Trophoblast cell (in vitro differentiated cells and primary cell): ENCODE measurements around the gene CLCN2.

Source experiments
- DNase-seq, 2 donors: peaks; one replicate each; pipeline ENCODE4 v3.0.0-alpha.2; 2016
- H2AFZ ChIP-seq: 2 replicates; pipeline ENCODE4 v1.6.1; 2013; ENCODE audit warnings: low read length, moderate library complexity, mild to moderate bottlenecking; ENCODE audit not compliant: insufficient read depth, poor library complexity
- H2AK5ac ChIP-seq: 2 replicates; pipeline ENCODE4 v1.6.1; 2013; ENCODE audit warnings: mild to moderate bottlenecking, low read length
- H2BK120ac ChIP-seq: 2 replicates; pipeline ENCODE4 v1.6.1; 2013; ENCODE audit warnings: low read length, mild to moderate bottlenecking, moderate library complexity; ENCODE audit not compliant: insufficient read depth, poor library complexity
- H2BK12ac ChIP-seq: 2 replicates; pipeline ENCODE4 v1.6.1; 2013; ENCODE audit warnings: mild to moderate bottlenecking, low read length, moderate library complexity
- H2BK5ac ChIP-seq: 2 replicates; pipeline ENCODE4 v1.6.1; 2013; ENCODE audit warnings: low read length, low read depth, moderate library complexity, mild to moderate bottlenecking; ENCODE audit not compliant: poor library complexity
- H3K14ac ChIP-seq: 2 replicates; pipeline ENCODE4 v1.6.1; 2013; ENCODE audit warnings: mild to moderate bottlenecking, low read length
- H3K18ac ChIP-seq: 2 replicates; pipeline ENCODE4 v1.6.1; 2013; ENCODE audit warnings: mild to moderate bottlenecking, low read length
- H3K23ac ChIP-seq: 2 replicates; pipeline ENCODE4 v1.6.1; 2013; ENCODE audit warnings: low read length
- H3K27ac ChIP-seq: 2 replicates; pipeline ENCODE4 v1.5.1; 2013; ENCODE audit warnings: low read depth, mild to moderate bottlenecking, inconsistent platforms, low read length, moderate library complexity
- H3K27me3 ChIP-seq: 2 replicates; pipeline ENCODE4 v1.6.1; 2013; ENCODE audit warnings: inconsistent platforms, mild to moderate bottlenecking, low read length, moderate library complexity; ENCODE audit not compliant: insufficient read depth
- H3K36me3 ChIP-seq, 2 experiments: 1 replicate in 1 of 2; 2 replicates in 1 of 2; pipeline ENCODE4 v1.6.1; 2013; ENCODE audit warnings: low read length in 2 of 2, mild to moderate bottlenecking in 2 of 2, moderate library complexity in 1 of 2; ENCODE audit not compliant: insufficient read depth in 2 of 2, control insufficient read depth in 1 of 2
- H3K4ac ChIP-seq: 2 replicates; pipeline ENCODE4 v1.6.1; 2013; ENCODE audit warnings: low read depth, mild to moderate bottlenecking, low read length, moderate library complexity
- H3K4me1 ChIP-seq, 2 experiments: 1 replicate in 1 of 2; 2 replicates in 1 of 2; pipeline ENCODE4 v1.6.1; 2013; ENCODE audit warnings: low read length in 2 of 2, mild to moderate bottlenecking in 2 of 2, moderate library complexity in 1 of 2; ENCODE audit not compliant: insufficient read depth in 2 of 2, control insufficient read depth in 1 of 2
- H3K4me2 ChIP-seq: 2 replicates; pipeline ENCODE4 v1.6.1; 2013; ENCODE audit warnings: inconsistent platforms, mild to moderate bottlenecking, low read length, moderate library complexity
- H3K4me3 ChIP-seq: 2 replicates; pipeline ENCODE4 v1.5.1; 2013; ENCODE audit warnings: mild to moderate bottlenecking, low read depth, low read length, inconsistent platforms
- H3K79me1 ChIP-seq: one replicate; pipeline ENCODE4 v1.6.1; 2013; ENCODE audit warnings: low read length
- H3K79me2 ChIP-seq: 2 replicates; pipeline ENCODE4 v1.6.1; 2013; ENCODE audit warnings: low read length, mild to moderate bottlenecking; ENCODE audit not compliant: control insufficient read depth, insufficient read depth, poor library complexity
- H3K9ac ChIP-seq: 2 replicates; pipeline ENCODE4 v1.6.1; 2013; ENCODE audit warnings: mild to moderate bottlenecking, low read length
- H3K9me3 ChIP-seq: 2 replicates; pipeline ENCODE4 v1.6.1; 2013; ENCODE audit warnings: low read depth, mild to moderate bottlenecking, control low read depth, inconsistent platforms, low read length; ENCODE audit not compliant: insufficient read depth
- H4K12ac ChIP-seq: 2 replicates; pipeline ENCODE4 v1.6.1; 2013; ENCODE audit warnings: low read depth, mild to moderate bottlenecking, low read length, moderate library complexity
- H4K8ac ChIP-seq: 2 replicates; pipeline ENCODE4 v1.6.1; 2013; ENCODE audit warnings: low read depth, mild to moderate bottlenecking, low read length, moderate library complexity
- H4K91ac ChIP-seq: one replicate; pipeline ENCODE4 v1.6.1; 2013; ENCODE audit warnings: low read depth, mild to moderate bottlenecking, low read length, moderate library complexity
- WGBS: extraction: QIAGEN DNeasy Blood & Tissue Kit; methylation state at CpG from one replicate; pipeline ENCODE4 v1.1.7; 2013; ENCODE audit warnings: missing lambda C conversion rate; ENCODE audit not compliant: insufficient read length, insufficient coverage; ENCODE audit errors: extremely low coverage; 5-methylcytosine and 5-hydroxymethylcytosine counted together

CLCN2 gene

DNA sequence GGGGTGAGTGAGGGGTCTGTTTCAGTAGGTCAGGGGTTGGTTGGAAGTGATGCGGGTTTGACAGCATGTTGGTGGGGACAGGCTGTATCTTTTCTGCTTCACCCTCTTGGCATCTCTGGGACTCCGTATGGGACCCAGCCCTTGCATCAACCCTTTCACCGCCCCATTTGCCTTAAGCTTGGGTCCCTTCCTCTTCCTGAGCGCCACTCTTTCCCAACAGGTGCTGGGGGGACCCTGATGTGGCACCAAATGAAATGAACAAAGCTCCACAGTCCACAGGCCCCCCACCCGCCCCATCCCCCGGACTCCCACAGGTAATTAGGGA lies 45.9 kb downstream of the CLCN2 start:
- peak overlapping the region; percentile 34 for H2BK12ac ChIP-seq
- H4K91ac ChIP-seq: peak overlapping the region; percentile 99
- peaks cover 38% of the 10 kb centered on the region for H3K79me2 ChIP-seq
- no peak for DNase-seq
- H2BK5ac ChIP-seq: peak overlapping the region; percentile 92
- H3K18ac ChIP-seq: peak overlapping the region; percentile 94
- peak overlapping the region; percentile 100 for H3K4ac ChIP-seq
- H3K14ac ChIP-seq: peak overlapping the region; percentile 99
- peak overlapping the region; percentile 95 for H2BK120ac ChIP-seq
- H3K27me3 ChIP-seq: no peaks in the 10 kb centered on the region
- H3K27ac ChIP-seq: peak overlapping the region; percentile 93
- peaks cover 3% of the 10 kb centered on the region for H3K9me3 ChIP-seq
- H3K23ac ChIP-seq: no peak overlapping the region
- no CpG with 5 or more reads among the region's 6 CpGs for WGBS
- H2AFZ ChIP-seq: peak overlapping the region; percentile 84
- peak overlapping the region; percentile 88 for H3K4me3 ChIP-seq
- peak overlapping the region; percentile 83 for H3K4me2 ChIP-seq
- H3K4me1 ChIP-seq: peaks cover 14 to 15% of the 10 kb centered on the region in 2 experiments
- peaks cover 34 to 37% of the 10 kb centered on the region in 2 experiments for H3K36me3 ChIP-seq
- H3K9ac ChIP-seq: peak overlapping the region; percentile 90
- H4K8ac ChIP-seq: peak overlapping the region; percentile 94
- H3K79me1 ChIP-seq: peaks cover 12% of the 10 kb centered on the region
- peak overlapping the region; percentile 99 for H2AK5ac ChIP-seq
- peak overlapping the region; percentile 86 for H4K12ac ChIP-seq

- no CpG with 5 or more reads among the region's 89 CpGs for WGBS
- H3K27ac ChIP-seq: peak overlapping the region; percentile 93
Measured at GRCh38 chr3:184314700-184315542, 46.5 kb downstream of the CLCN2 start.

DNA sequence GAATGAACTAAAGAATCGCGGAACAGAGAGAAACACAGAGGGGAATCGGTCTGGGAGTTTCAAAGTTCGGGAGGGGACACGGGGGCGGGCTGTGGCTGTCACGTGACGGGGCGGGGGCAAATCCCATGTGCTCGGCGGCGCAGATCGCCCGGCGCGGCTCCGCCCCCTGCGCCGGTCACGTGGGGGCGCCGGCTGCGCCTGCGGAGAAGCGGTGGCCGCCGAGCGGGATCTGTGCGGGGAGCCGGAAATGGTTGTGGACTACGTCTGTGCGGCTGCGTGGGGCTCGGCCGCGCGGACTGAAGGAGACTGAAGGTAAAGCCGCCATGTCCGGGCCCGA lies 47.1 kb downstream of the CLCN2 start, which contains the start of gene EIF4G1:
EIF4G1 (plus strand) TSS at position 244 of the 337 bp plus-strand sequence. CDS start 1,191 bp downstream, outside the sequence.
- Histone ChIP-seq H3K9me3 (no peaks in the 10 kb centered on the region), H3K23ac (no peak within 1 kb of the TSS), H4K12ac (peak within 1 kb of the TSS; percentile 86), H3K4me3 (peak within 1 kb of the TSS; percentile 88), H3K9ac (peak within 1 kb of the TSS; percentile 90), H3K14ac (peak within 1 kb of the TSS; percentile 99), H3K27ac (peak within 1 kb of the TSS; percentile 93), H3K27me3 (no peaks in the 10 kb centered on the region), H3K79me2 (peaks cover 33% of the 10 kb centered on the region), H2AFZ (peak within 1 kb of the TSS; percentile 90), H3K36me3 (peaks cover 24 to 26% of the 10 kb centered on the region in 2 experiments), H4K8ac (peak within 1 kb of the TSS; percentile 94), H3K4ac (peak within 1 kb of the TSS; percentile 100), H4K91ac (peak within 1 kb of the TSS; percentile 99), H3K4me1 (peaks cover 10 to 14% of the 10 kb centered on the region in 2 experiments), H2AK5ac (peak within 1 kb of the TSS; percentile 99), H3K18ac (peak within 1 kb of the TSS; percentile 97), H3K79me1 (peaks cover 12% of the 10 kb centered on the region), H3K4me2 (peak within 1 kb of the TSS; percentile 83), H2BK120ac (peak within 1 kb of the TSS; percentile 95), H2BK12ac (peak within 1 kb of the TSS; percentile 34), H2BK5ac (peak within 1 kb of the TSS; percentile 92)
- no CpG with 5 or more reads among the region's 40 CpGs for WGBS
- peak; percentile 93 to 94 for DNase-seq

More at GRCh38 chr3:184314700-184315542, 46.5 kb downstream of the CLCN2 start:
- Histone ChIP-seq H3K23ac (no peak overlapping the region), H4K8ac (peak overlapping the region; percentile 94), H2BK12ac (peak overlapping the region; percentile 34), H3K9me3 (peaks cover 3% of the 10 kb centered on the region), H3K27me3 (no peaks in the 10 kb centered on the region), H3K36me3 (peaks cover 29 to 31% of the 10 kb centered on the region in 2 experiments), H2AFZ (peak overlapping the region; percentile 90), H2BK120ac (peak overlapping the region; percentile 95), H3K14ac (peak overlapping the region; percentile 99), H3K18ac (peak overlapping the region; percentile 97), H4K12ac (peak overlapping the region; percentile 86), H3K79me1 (peaks cover 12% of the 10 kb centered on the region), H3K4me3 (peak overlapping the region; percentile 88), H3K9ac (peak overlapping the region; percentile 90), H3K4ac (peak overlapping the region; percentile 100), H2AK5ac (peak overlapping the region; percentile 99), H4K91ac (peak overlapping the region; percentile 99), H3K79me2 (peaks cover 38% of the 10 kb centered on the region), H3K4me1 (peaks cover 14 to 15% of the 10 kb centered on the region in 2 experiments), H3K4me2 (peak overlapping the region; percentile 83), H2BK5ac (peak overlapping the region; percentile 92)
- DNase-seq: peak; percentile 54 to 66

- no peak overlapping the region for H3K23ac ChIP-seq
- H2BK12ac ChIP-seq: no peak overlapping the region
- no peaks in the 10 kb centered on the region for H3K27me3 ChIP-seq
- no peak overlapping the region for H3K14ac ChIP-seq
- peaks cover 12% of the 10 kb centered on the region for H3K79me1 ChIP-seq
- no peak overlapping the region for H4K91ac ChIP-seq
- no peak overlapping the region for H2BK5ac ChIP-seq
- H3K4me2 ChIP-seq: no peak overlapping the region
- H2BK120ac ChIP-seq: no peak overlapping the region
- H3K9me3 ChIP-seq: no peaks in the 10 kb centered on the region
- no peak overlapping the region for H4K8ac ChIP-seq
- H3K27ac ChIP-seq: no peak overlapping the region
- no peak overlapping the region for H3K4me3 ChIP-seq
- peaks cover 20% of the 10 kb centered on the region for H3K79me2 ChIP-seq
- peaks cover 29 to 31% of the 10 kb centered on the region in 2 experiments for H3K36me3 ChIP-seq
- DNase-seq: no peak
- no peak overlapping the region for H2AFZ ChIP-seq
- no peak overlapping the region for H3K18ac ChIP-seq
- H3K4me1 ChIP-seq: peaks cover under 1 to 8% of the 10 kb centered on the region in 2 experiments
- no peak overlapping the region for H3K4ac ChIP-seq
- H3K9ac ChIP-seq: no peak overlapping the region
- no peak overlapping the region for H2AK5ac ChIP-seq
- H4K12ac ChIP-seq: no peak overlapping the region
Measured at GRCh38 chr3:184311633-184312032, 49.8 kb downstream of the CLCN2 start.
